HG02623 (cell line): ENCODE results near the gene PRG3.

Source experiments
- ATAC-seq: cut with Tn5 transposase; IDR thresholded peaks from one replicate; pipeline ENCODE4 v1.9.1; 2021; ENCODE audit warnings: moderate library complexity; ENCODE audit not compliant: unreplicated experiment

Gene PRG3

GRCh38 chr11:57391539-57391938 is 10.6 kb upstream of the PRG3 start:
- no peak for ATAC-seq

- no peak for ATAC-seq
Measured at GRCh38 chr11:57391111-57391510, 10.2 kb upstream of the PRG3 start.

GRCh38 chr11:57390535-57390934 is 9.6 kb upstream of the PRG3 start, which contains the start of gene PRG2:
Gene PRG2, minus strand, starts transcription at chr11:57390650. Its CDS starts 706 bp downstream, at chr11:57389944.
- ATAC-seq = no peak

- no peak for ATAC-seq
Measured at GRCh38 chr11:57387289-57388030, 6.5 kb upstream of the PRG3 start.

- ATAC-seq = no peak
Measured at GRCh38 chr11:57386178-57386940, 5.4 kb upstream of the PRG3 start.

GRCh38 chr11:57379732-57380131 is 1.2 kb downstream of the PRG3 start:
- no peak for ATAC-seq

GRCh38 chr11:57378186-57378585 is 2.8 kb downstream of the PRG3 start:
- ATAC-seq = no peak

- no peak for ATAC-seq
Measured at GRCh38 chr11:57377107-57377506, 3.8 kb downstream of the PRG3 start.

- no peak for ATAC-seq
Measured at GRCh38 chr11:57376095-57377090, 4.6 kb downstream of the PRG3 start.

- no peak for ATAC-seq
Measured at GRCh38 chr11:57375490-57375889, 5.5 kb downstream of the PRG3 start.

- no peak for ATAC-seq
Measured at GRCh38 chr11:57374966-57375365, 6.0 kb downstream of the PRG3 start.

- no peak for ATAC-seq
Measured at GRCh38 chr11:57373146-57373545, 7.8 kb downstream of the PRG3 start.

GRCh38 chr11:57370941-57371340 is 10.0 kb downstream of the PRG3 start:
- ATAC-seq = no peak

GRCh38 chr11:57370251-57370650 is 10.7 kb downstream of the PRG3 start:
- ATAC-seq = no peak

GRCh38 chr11:57368845-57369232 is 12.1 kb downstream of the PRG3 start:
- no peak for ATAC-seq

- no peak for ATAC-seq
Measured at GRCh38 chr11:57368106-57368844, 12.7 kb downstream of the PRG3 start.

GRCh38 chr11:57364851-57365660 is 15.9 kb downstream of the PRG3 start:
- no peak for ATAC-seq

GRCh38 chr11:57363131-57364080 is 17.5 kb downstream of the PRG3 start:
- no peak for ATAC-seq
